SK-N-MC (cell line): Measurements from ENCODE around the gene CYP3A4.

Experiments
- DNase-seq: peaks from one replicate; pipeline ENCODE4 v3.0.0-alpha.2; 2011; ENCODE audit warnings: low read depth, low spot score
- H3K27ac ChIP-seq: fragments of 200-600 bp; sonication (generic); 2 replicates; pipeline ENCODE4 v1.5.1; 2016; ENCODE audit warnings: mixed run types
- H3K36me3 ChIP-seq: fragments of 200-600 bp; sonication (generic); 2 replicates; pipeline ENCODE4 v1.6.1; 2017; ENCODE audit warnings: antibody characterized with exemption, low read length, mixed read lengths; ENCODE audit not compliant: insufficient read depth
- H3K4me3 ChIP-seq: fragments of 200-600 bp; sonication (generic); 2 replicates; pipeline ENCODE4 v1.5.1; 2016
- H3K9ac ChIP-seq: fragments of 200-600 bp; sonication (generic); 2 replicates; pipeline ENCODE4 v1.8.0; 2017; ENCODE audit warnings: mixed run types, mixed read lengths; ENCODE audit not compliant: insufficient read length
- H3K9me3 ChIP-seq: fragments of 200-600 bp; sonication (generic); 2 replicates; pipeline ENCODE4 v1.6.1; 2017; ENCODE audit warnings: low read depth, mild to moderate bottlenecking, antibody characterized with exemption, low read length, moderate library complexity, mixed read lengths
- EZH2 ChIP-seq: fragments of 200-600 bp; sonication (generic); IDR thresholded peaks from one replicate; pipeline ENCODE4 v1.6.1; 2017; ENCODE audit warnings: antibody characterized with exemption
- FOXP2 ChIP-seq: optimal IDR thresholded peaks from 2 replicates; pipeline ENCODE3; 2011; ENCODE audit warnings: mild to moderate bottlenecking, moderate library complexity; ENCODE audit not compliant: insufficient read depth; ENCODE audit errors: extremely low read length, control extremely low read depth
- POLR2AphosphoS5 ChIP-seq: IDR thresholded peaks from 2 replicates; pipeline ENCODE4 v1.6.1; 2012; ENCODE audit warnings: mild to moderate bottlenecking, low read depth, low read length, borderline replicate concordance

Gene CYP3A4

DNA sequence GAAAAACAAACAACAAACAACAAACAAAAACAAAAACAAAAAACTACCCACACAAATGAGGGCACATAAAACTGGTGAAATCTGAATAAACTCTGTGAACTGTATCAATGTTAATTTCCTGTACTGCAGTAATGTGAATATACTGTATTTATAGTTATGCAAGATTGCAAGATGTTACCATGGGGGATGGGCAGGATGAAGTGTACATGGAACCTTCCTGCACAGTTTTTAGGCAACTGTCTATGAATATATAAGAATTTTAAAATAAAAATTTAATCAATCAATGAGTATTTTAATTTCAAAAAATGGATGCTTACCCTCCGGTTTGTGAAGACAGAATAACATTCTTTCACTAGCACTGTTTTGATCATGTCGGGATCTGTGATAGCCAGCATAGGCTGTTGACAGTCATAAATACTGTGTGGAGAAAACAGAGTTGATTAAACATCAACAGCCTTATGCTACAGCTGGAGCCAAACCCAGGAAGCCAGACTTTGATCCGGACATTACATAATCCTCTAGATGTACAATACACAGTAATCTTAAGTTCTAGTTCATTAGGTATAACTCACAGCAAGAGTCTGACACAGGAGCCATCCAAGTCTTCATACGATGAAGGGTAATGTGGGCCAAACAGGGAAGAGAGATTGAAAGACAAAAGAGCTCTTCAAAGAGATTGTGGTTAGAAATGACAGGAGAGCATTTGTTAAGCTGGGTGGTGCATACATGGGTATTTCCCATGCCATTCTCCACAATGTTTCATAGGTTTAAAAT, 63.8 kb downstream of the CYP3A4 start:
- DNase-seq: no peak
- H3K36me3 ChIP-seq: no peaks in the 10 kb centered on the region
- no peaks in the 10 kb centered on the region for H3K9me3 ChIP-seq
- no peak overlapping the region for H3K9ac ChIP-seq
- TF ChIP-seq EZH2 (no peak), POLR2AphosphoS5 (no peak), FOXP2 (no peak)
- no peak overlapping the region for H3K27ac ChIP-seq
- no peak overlapping the region for H3K4me3 ChIP-seq

- Histone ChIP-seq H3K36me3 (no peaks in the 10 kb centered on the region), H3K4me3 (no peak overlapping the region), H3K27ac (no peak overlapping the region), H3K9me3 (no peaks in the 10 kb centered on the region), H3K9ac (no peak overlapping the region)
- DNase-seq: no peak
- no peak for TF ChIP-seq POLR2AphosphoS5
- no peak for TF ChIP-seq EZH2
- TF ChIP-seq FOXP2: no peak
These were observed 69.9 kb downstream of the CYP3A4 start for GRCh38 chr7:99713995-99714570.

- Histone ChIP-seq H3K9ac (no peak overlapping the region), H3K36me3 (no peaks in the 10 kb centered on the region), H3K9me3 (no peaks in the 10 kb centered on the region), H3K27ac (no peak overlapping the region), H3K4me3 (no peak overlapping the region)
- TF ChIP-seq FOXP2: no peak
- TF ChIP-seq POLR2AphosphoS5: no peak
- no peak for TF ChIP-seq EZH2
- DNase-seq: no peak
These were observed 74.0 kb downstream of the CYP3A4 start for GRCh38 chr7:99709838-99710578.

- Histone ChIP-seq H3K27ac (no peak overlapping the region), H3K9me3 (no peaks in the 10 kb centered on the region), H3K9ac (no peak overlapping the region), H3K36me3 (no peaks in the 10 kb centered on the region), H3K4me3 (no peak overlapping the region)
- TF ChIP-seq POLR2AphosphoS5: no peak
- TF ChIP-seq FOXP2: no peak
- TF ChIP-seq EZH2: no peak
- no peak for DNase-seq
These were observed 74.7 kb downstream of the CYP3A4 start for GRCh38 chr7:99709260-99709659.

DNA sequence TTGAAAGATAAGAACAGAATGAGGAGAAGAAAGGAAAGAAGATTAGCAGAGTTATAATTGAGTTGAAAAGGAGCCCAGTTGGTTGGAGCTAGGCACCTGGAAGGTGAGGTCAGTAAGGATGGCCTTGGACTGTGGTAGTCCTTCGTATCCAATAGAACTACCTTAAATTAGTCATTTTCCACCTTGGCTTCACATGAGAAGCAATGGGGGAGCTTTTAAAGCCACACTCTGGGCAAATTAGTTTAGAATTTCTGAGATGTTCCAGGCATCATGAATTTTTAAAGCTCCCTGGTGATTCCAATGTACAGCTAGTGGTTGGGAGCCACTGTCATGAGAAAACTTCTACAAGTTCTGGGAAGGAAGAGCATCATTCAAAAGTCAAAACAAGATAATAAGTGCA, 76.9 kb downstream of the CYP3A4 start:
- H3K4me3 ChIP-seq: no peak overlapping the region
- H3K36me3 ChIP-seq: no peaks in the 10 kb centered on the region
- TF ChIP-seq EZH2: no peak
- TF ChIP-seq POLR2AphosphoS5: no peak
- TF ChIP-seq FOXP2: no peak
- H3K27ac ChIP-seq: no peak overlapping the region
- no peak for DNase-seq
- H3K9ac ChIP-seq: no peak overlapping the region
- no peaks in the 10 kb centered on the region for H3K9me3 ChIP-seq
